ENCODE measurements around the gene PFKFB3.
"Not testable (repeated sequence)": the region's sequence is repeated elsewhere in the genome, so short reads cannot be mapped to it uniquely, and the experiment has no call there.

DNA sequence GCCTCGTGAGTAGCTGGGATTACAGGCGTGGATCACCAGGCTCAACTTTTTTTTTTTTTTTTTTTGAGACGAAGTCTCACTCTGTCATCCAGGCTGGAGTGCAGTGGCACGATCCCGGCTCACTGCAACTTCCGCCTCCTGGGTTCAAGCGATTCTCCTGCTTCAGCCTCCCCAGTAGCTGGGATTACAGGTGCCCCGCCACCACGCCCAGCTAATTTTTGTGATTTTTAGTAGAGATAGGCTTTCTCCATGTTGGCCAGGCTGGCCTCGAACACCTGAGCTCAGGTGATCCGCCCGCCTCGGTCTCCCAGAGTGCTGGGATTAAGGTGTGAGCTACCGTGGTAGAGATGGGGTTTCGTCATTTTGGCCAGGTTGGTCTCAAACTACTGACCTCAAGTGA, 36.8 kb upstream of the PFKFB3 start:
- TF ChIP-seq, protein P1, sequence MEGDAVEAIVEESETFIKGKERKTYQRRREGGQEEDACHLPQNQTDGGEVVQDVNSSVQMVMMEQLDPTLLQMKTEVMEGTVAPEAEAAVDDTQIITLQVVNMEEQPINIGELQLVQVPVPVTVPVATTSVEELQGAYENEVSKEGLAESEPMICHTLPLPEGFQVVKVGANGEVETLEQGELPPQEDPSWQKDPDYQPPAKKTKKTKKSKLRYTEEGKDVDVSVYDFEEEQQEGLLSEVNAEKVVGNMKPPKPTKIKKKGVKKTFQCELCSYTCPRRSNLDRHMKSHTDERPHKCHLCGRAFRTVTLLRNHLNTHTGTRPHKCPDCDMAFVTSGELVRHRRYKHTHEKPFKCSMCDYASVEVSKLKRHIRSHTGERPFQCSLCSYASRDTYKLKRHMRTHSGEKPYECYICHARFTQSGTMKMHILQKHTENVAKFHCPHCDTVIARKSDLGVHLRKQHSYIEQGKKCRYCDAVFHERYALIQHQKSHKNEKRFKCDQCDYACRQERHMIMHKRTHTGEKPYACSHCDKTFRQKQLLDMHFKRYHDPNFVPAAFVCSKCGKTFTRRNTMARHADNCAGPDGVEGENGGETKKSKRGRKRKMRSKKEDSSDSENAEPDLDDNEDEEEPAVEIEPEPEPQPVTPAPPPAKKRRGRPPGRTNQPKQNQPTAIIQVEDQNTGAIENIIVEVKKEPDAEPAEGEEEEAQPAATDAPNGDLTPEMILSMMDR (IDR thresholded peaks at IDR 0.05) = not testable (repeated sequence)
- not testable (repeated sequence) for TF ChIP-seq POLR2A, POLR2AphosphoS5 (IDR thresholded peaks at IDR 0.05)

Data from sigmoid colon (tissue), 4 donors.